OCI-LY7 (cell line): ENCODE measurements around the gene DSCAM.

Experiments
- EZH2phosphoT487 ChIP-seq: fragments of 200-600 bp; sonication (generic); IDR thresholded peaks from 2 replicates; pipeline ENCODE4 v1.6.1; 2018; ENCODE audit warnings: low read depth, borderline replicate concordance, mild to moderate bottlenecking, mixed run types, antibody characterized with exemption, low read length, moderate library complexity, mixed read lengths
- TF ChIP-seq, protein P1 (sequence below): fragments of 200-600 bp; sonication (generic); conservative IDR thresholded peaks from 2 replicates; pipeline ENCODE4 v1.5.1; 2014; ENCODE audit warnings: mild to moderate bottlenecking, antibody characterized with exemption, low read length, moderate library complexity, mixed read lengths

DNA sequence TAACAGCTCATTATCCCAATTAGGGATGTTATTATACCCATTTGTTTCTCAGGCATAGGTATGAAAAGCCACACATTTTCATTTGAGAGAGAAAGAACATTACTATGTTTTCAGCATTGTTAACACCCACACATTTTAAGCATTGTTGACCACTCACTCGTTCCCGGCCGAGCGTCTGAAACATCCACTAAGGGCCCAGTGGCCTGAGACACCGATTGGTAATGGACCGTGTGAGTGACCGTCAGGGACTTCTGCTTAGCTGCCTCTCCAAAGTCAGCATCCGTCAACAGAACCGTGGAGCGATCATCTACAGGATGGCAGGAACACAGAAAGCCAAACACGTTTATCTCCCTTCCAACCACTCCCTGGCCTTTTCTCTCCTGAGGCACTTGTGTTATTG is 795.2 kb downstream of the DSCAM start:
- TF ChIP-seq, protein P1, sequence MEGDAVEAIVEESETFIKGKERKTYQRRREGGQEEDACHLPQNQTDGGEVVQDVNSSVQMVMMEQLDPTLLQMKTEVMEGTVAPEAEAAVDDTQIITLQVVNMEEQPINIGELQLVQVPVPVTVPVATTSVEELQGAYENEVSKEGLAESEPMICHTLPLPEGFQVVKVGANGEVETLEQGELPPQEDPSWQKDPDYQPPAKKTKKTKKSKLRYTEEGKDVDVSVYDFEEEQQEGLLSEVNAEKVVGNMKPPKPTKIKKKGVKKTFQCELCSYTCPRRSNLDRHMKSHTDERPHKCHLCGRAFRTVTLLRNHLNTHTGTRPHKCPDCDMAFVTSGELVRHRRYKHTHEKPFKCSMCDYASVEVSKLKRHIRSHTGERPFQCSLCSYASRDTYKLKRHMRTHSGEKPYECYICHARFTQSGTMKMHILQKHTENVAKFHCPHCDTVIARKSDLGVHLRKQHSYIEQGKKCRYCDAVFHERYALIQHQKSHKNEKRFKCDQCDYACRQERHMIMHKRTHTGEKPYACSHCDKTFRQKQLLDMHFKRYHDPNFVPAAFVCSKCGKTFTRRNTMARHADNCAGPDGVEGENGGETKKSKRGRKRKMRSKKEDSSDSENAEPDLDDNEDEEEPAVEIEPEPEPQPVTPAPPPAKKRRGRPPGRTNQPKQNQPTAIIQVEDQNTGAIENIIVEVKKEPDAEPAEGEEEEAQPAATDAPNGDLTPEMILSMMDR: no peak
- TF ChIP-seq EZH2phosphoT487: no peak
